GM23338 (cell line): ENCODE results near the gene NOD1. TPM values are rescaled to one million over a fixed set of nuclear protein-coding genes. Genes with fewer than 3 reads are reported as not detected.
A peak's percentile ranks its signal among the peaks of the same experiment; 100 is the strongest.

Experiments used
- ATAC-seq: fragments of 200-7000 bp; cut with Tn5 transposase; 3 replicates; pipeline ENCODE4 v1.9.1; 2020
- DNase-seq: peaks from one replicate; pipeline ENCODE4 v3.0.0-alpha.2; 2015; ENCODE audit warnings: low spot score
- H2AFZ ChIP-seq: fragments of 200-600 bp; sonication (generic); 2 replicates; pipeline ENCODE4 v1.8.0; 2016; ENCODE audit warnings: antibody characterized with exemption, mild to moderate bottlenecking, moderate library complexity
- H3F3A ChIP-seq: fragments of 200-600 bp; sonication (generic); replicated peaks from 2 replicates; pipeline ENCODE4 v1.8.0; 2017; ENCODE audit warnings: antibody characterized with exemption, mixed run types, low read depth
- H3K27ac ChIP-seq: fragments of 200-600 bp; sonication (generic); 2 replicates; pipeline ENCODE4 v1.6.1; 2016; ENCODE audit warnings: low read depth
- H3K27me3 ChIP-seq: fragments of 200-600 bp; sonication (generic); 2 replicates; pipeline ENCODE4 v1.8.0; 2016; ENCODE audit warnings: mild to moderate bottlenecking, mixed run types, moderate library complexity; ENCODE audit not compliant: insufficient read depth
- H3K36me3 ChIP-seq: fragments of 200-600 bp; sonication (generic); 2 replicates; pipeline ENCODE4 v1.8.0; 2016; ENCODE audit warnings: mild to moderate bottlenecking; ENCODE audit not compliant: insufficient read depth
- H3K4me1 ChIP-seq: fragments of 200-600 bp; sonication (generic); 2 replicates; pipeline ENCODE4 v1.8.0; 2016; ENCODE audit warnings: mild to moderate bottlenecking, moderate library complexity; ENCODE audit not compliant: insufficient read depth
- H3K4me2 ChIP-seq: fragments of 200-600 bp; sonication (generic); 2 replicates; pipeline ENCODE4 v1.7.1; 2017; ENCODE audit warnings: mixed run types
- H3K4me3 ChIP-seq: fragments of 200-600 bp; sonication (generic); 2 replicates; pipeline ENCODE4 v1.6.1; 2016; ENCODE audit warnings: mixed run types
- H3K79me2 ChIP-seq: fragments of 200-600 bp; sonication (generic); replicated peaks from 2 replicates; pipeline ENCODE4 v1.8.0; 2017; ENCODE audit warnings: mild to moderate bottlenecking; ENCODE audit not compliant: insufficient read depth
- H3K9me2 ChIP-seq: fragments of 200-600 bp; sonication (generic); 2 replicates; pipeline ENCODE4 v1.8.0; 2017; ENCODE audit not compliant: insufficient read depth
- H4K20me1 ChIP-seq: fragments of 200-600 bp; sonication (generic); replicated peaks from 2 replicates; pipeline ENCODE4 v1.8.0; 2017; ENCODE audit warnings: mild to moderate bottlenecking; ENCODE audit not compliant: insufficient read depth
- H3K27ac Mint-ChIP-seq: 2 replicates; pipeline ENCODE4 v1.8.0; 2020; ENCODE audit warnings: inconsistent platforms, mild to moderate bottlenecking, moderate library complexity, mixed read lengths
- H3K27me3 Mint-ChIP-seq: 3 replicates; pipeline ENCODE4 v1.8.0; 2022; ENCODE audit warnings: low read depth, mild to moderate bottlenecking, moderate library complexity, mixed read lengths, inconsistent platforms; ENCODE audit not compliant: insufficient read depth, poor library complexity
- H3K36me3 Mint-ChIP-seq: 3 replicates; pipeline ENCODE4 v1.8.0; 2021; ENCODE audit warnings: low read depth, mild to moderate bottlenecking, inconsistent platforms, moderate library complexity, mixed read lengths
- H3K4me1 Mint-ChIP-seq: 3 replicates; pipeline ENCODE4 v1.8.0; 2020; ENCODE audit warnings: mild to moderate bottlenecking, inconsistent platforms, mixed read lengths
- H3K4me3 Mint-ChIP-seq: 3 replicates; pipeline ENCODE4 v1.8.0; 2021; ENCODE audit warnings: moderate library complexity, mild to moderate bottlenecking, inconsistent platforms, mixed read lengths
- H3K9me3 Mint-ChIP-seq: 3 replicates; pipeline ENCODE4 v1.8.0; 2020; ENCODE audit warnings: moderate library complexity, mild to moderate bottlenecking, inconsistent platforms, mixed read lengths
- CREB1 ChIP-seq: fragments of 250-450 bp; sonication (Bioruptor Pico); IDR thresholded peaks from 2 replicates; pipeline ENCODE4 v1.5.0; 2020; ENCODE audit warnings: low read depth, mild to moderate bottlenecking, moderate library complexity
- CTCF ChIP-seq, 2 experiments: fragments of 200-600 bp in 1 of 2; sonication (generic) in 1 of 2; conservative IDR thresholded peaks; 2 replicates each; pipeline versions ENCODE4 v1.5.1 to v1.6.1; 2016 to 2017; ENCODE audit warnings: antibody characterized with exemption in 2 of 2, low read depth in 2 of 2, mild to moderate bottlenecking in 2 of 2, moderate library complexity in 1 of 2
- ETS1 ChIP-seq: IDR thresholded peaks from 2 replicates; pipeline ENCODE4 v1.6.1; 2016; ENCODE audit warnings: antibody characterized with exemption
- EZH2 ChIP-seq: fragments of 200-600 bp; sonication (generic); IDR thresholded peaks from one replicate; pipeline ENCODE4 v1.8.0; 2017; ENCODE audit warnings: antibody characterized with exemption, mild to moderate bottlenecking, low read depth; ENCODE audit not compliant: unreplicated experiment
- EZH2phosphoT487 ChIP-seq: fragments of 200-600 bp; sonication (generic); IDR thresholded peaks from one replicate; pipeline ENCODE4 v1.8.1; 2018; ENCODE audit warnings: antibody characterized with exemption; ENCODE audit not compliant: unreplicated experiment
- JUNB ChIP-seq: IDR thresholded peaks from one replicate; pipeline ENCODE4 v1.6.1; 2016; ENCODE audit warnings: antibody characterized with exemption; ENCODE audit not compliant: unreplicated experiment
- NANOG ChIP-seq: IDR thresholded peaks from 2 replicates; pipeline ENCODE4 v1.6.1; 2016; ENCODE audit warnings: antibody characterized with exemption, borderline replicate concordance
- POLR2AphosphoS5 ChIP-seq: IDR thresholded peaks from 2 replicates; pipeline ENCODE4 v1.6.1; 2016; ENCODE audit warnings: antibody characterized with exemption, low read depth
- REST ChIP-seq: IDR thresholded peaks from one replicate; pipeline ENCODE4 v1.6.1; 2018; ENCODE audit warnings: antibody characterized with exemption; ENCODE audit not compliant: unreplicated experiment
- STAT1 ChIP-seq: IDR thresholded peaks from one replicate; pipeline ENCODE4 v1.6.1; 2016; ENCODE audit warnings: antibody characterized with exemption; ENCODE audit not compliant: unreplicated experiment
- ZNF114 ChIP-seq: fragments of 250-450 bp; sonication (Bioruptor Pico); IDR thresholded peaks from 2 replicates; pipeline ENCODE4 v1.5.0; 2020; ENCODE audit warnings: mild to moderate bottlenecking, moderate library complexity
- ZNF331 ChIP-seq: fragments of 250-450 bp; sonication (Bioruptor Pico); IDR thresholded peaks from 2 replicates; pipeline ENCODE4 v1.5.0; 2020; ENCODE audit warnings: low read depth, mild to moderate bottlenecking, moderate library complexity
- polyA plus RNA-seq: library from polyadenylated mRNA; unstranded; fragments of >200 nt; fragmentation: Nextera tagmentation; extraction: Ambion mirVana; gene quantifications from 2 replicates; pipeline ENCODE4 v1.2.1, GENCODE V29; 2016
- total RNA-seq: library from RNA; depleted of rRNA; stranded (reverse); fragments of >200 nt; shearing (Covaris generic); gene quantifications from 2 replicates; pipeline ENCODE4 v1.2.3, GENCODE V29; 2014

NOD1 gene
- total and polyA plus RNA-seq, 2 experiments from 2014 or later = 2.1 to 7.3 TPM

- TF ChIP-seq REST (no peak), ZNF114 (no peak), JUNB (no peak), ETS1 (no peak), ZNF331 (CRISPR knock-in tag) (no peak), EZH2 (no peak), CTCF (conservative IDR thresholded peaks at IDR 0.05; ENCODE audit: low read depth in 2 of 2) (no peak), POLR2AphosphoS5 (no peak)
Observed at GRCh38 chr7:30470771-30471170, 7.8 kb downstream of the NOD1 start (continued).

DNA sequence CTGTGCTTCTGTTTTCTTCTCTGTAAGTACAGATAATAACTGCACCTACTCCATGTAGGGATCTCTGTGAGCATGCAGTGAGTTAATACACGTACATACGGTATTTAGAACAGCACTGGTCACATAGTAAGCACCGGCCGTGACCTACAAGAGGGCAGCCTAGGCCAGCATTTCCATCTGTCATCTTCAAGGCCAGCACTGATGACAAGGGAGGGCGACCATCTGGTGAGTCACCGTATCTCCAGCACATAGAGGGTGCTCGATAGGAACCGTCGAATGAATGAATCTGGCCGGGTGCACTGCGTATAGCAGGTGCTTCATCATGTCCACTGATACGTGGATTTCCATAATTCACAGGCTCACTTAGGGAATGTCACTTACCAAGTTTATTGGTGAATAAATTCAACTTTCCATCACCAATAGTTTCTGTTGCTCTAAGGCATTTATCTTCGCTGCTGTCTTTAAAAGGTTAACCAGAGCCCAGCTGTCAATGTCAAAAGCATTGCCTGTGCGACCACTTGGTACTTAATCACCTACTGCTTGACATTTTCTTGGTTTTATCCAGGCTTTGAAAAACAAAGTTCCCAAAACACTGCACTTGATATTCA is 8.3 kb downstream of the NOD1 start:
- no peak overlapping the region for H3K4me2 ChIP-seq
- H3K27ac Mint-ChIP-seq = no peak overlapping the region; the same call in 1 of the 2 replicates
- no peak for DNase-seq
- TF ChIP-seq CREB1 (CRISPR knock-in tag) = no peak
- TF ChIP-seq POLR2AphosphoS5 = no peak
- TF ChIP-seq ETS1 = no peak
- no peak for TF ChIP-seq STAT1
- TF ChIP-seq EZH2 = no peak
- TF ChIP-seq EZH2phosphoT487 = no peak
- no peak for TF ChIP-seq REST
- no peak for TF ChIP-seq NANOG
- no peak for TF ChIP-seq ZNF114
- TF ChIP-seq CTCF (conservative IDR thresholded peaks at IDR 0.05; ENCODE audit: low read depth in 2 of 2) = no peak
- no peak for TF ChIP-seq JUNB

More for the DNA sequence above, 8.3 kb downstream of the NOD1 start:
- peaks cover 14% of the 10 kb centered on the region for H3K4me1 ChIP-seq
- H3F3A ChIP-seq = no peaks in the 10 kb centered on the region
- H3K4me1 Mint-ChIP-seq = peaks cover 18% of the 10 kb centered on the region
- H3K4me3 Mint-ChIP-seq = no peak overlapping the region; the same call in 2 of the 3 replicates
- H3K27me3 ChIP-seq = no peaks in the 10 kb centered on the region
- H3K4me3 ChIP-seq = no peak overlapping the region
- H3K36me3 Mint-ChIP-seq = no peaks in the 10 kb centered on the region
- H3K27ac ChIP-seq = peak overlapping the region; percentile 69
- H3K9me2 ChIP-seq = no peaks in the 10 kb centered on the region
- no peak overlapping the region for H2AFZ ChIP-seq
- no peaks in the 10 kb centered on the region for H3K9me3 Mint-ChIP-seq
- peaks cover 2% of the 10 kb centered on the region for H3K27me3 Mint-ChIP-seq
- no peaks in the 10 kb centered on the region for H4K20me1 ChIP-seq
- H3K36me3 ChIP-seq = no peaks in the 10 kb centered on the region
- no peak for ATAC-seq
- peaks cover 16% of the 10 kb centered on the region for H3K79me2 ChIP-seq
